HG02678 (cell line): Measurements from ENCODE around the gene ANP32E.
A peak's percentile ranks its signal among the peaks of the same experiment; 100 is the strongest.

Source experiments
- ATAC-seq: cut with Tn5 transposase; IDR thresholded peaks from one replicate; pipeline ENCODE4 v1.9.1; 2021; ENCODE audit warnings: mild to moderate bottlenecking, moderate library complexity; ENCODE audit not compliant: unreplicated experiment

The ANP32E gene

GRCh38 chr1:150235852-150236613 lies at the start of gene ANP32E:
Gene ANP32E (minus strand): TSS chr1:150236112. CDS start chr1:150235786, 326 bp downstream.
- ATAC-seq = peak; percentile 85

GRCh38 chr1:150283260-150283659 lies 47.3 kb upstream of the ANP32E start:
- no peak for ATAC-seq

- ATAC-seq = no peak
These were observed 46.6 kb upstream of the ANP32E start for GRCh38 chr1:150282558-150282958.

GRCh38 chr1:150281758-150282557 lies 46.0 kb upstream of the ANP32E start, which contains the start of gene CIART:
Gene CIART (plus strand): TSS chr1:150282554. CDS start chr1:150283268, 714 bp downstream.
- peak; percentile 80 for ATAC-seq

GRCh38 chr1:150281221-150281757 lies 45.4 kb upstream of the ANP32E start:
- ATAC-seq = no peak

DNA sequence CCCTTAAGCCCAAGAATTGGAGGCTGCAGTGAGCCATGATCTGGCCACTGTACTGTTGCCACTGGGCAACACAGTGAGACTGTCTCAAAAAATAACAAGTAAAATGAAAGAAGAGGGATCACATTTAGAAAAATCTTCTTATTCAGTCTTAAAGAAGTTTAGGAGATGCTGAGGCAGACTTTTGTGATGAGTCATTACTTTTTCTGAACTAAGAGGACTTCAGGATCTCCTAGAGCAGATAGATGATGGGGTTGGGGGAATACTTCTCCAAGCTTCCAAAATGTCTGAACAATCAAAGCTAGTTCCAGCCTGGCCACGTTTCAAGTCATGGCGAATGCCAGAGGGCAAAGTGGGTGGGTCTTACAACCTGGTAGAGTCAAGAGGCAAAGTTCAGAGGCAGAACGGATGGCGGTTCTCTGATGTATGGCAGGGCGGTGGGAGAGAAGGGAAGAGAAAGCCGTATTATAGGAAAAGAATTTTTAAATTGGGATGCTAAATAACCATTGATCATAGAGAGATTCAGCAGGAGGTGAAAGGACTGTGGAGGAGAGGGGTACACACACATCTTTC lies 44.3 kb upstream of the ANP32E start:
- no peak for ATAC-seq

- ATAC-seq = no peak
These were observed 37.4 kb upstream of the ANP32E start for GRCh38 chr1:150273311-150273710.

DNA sequence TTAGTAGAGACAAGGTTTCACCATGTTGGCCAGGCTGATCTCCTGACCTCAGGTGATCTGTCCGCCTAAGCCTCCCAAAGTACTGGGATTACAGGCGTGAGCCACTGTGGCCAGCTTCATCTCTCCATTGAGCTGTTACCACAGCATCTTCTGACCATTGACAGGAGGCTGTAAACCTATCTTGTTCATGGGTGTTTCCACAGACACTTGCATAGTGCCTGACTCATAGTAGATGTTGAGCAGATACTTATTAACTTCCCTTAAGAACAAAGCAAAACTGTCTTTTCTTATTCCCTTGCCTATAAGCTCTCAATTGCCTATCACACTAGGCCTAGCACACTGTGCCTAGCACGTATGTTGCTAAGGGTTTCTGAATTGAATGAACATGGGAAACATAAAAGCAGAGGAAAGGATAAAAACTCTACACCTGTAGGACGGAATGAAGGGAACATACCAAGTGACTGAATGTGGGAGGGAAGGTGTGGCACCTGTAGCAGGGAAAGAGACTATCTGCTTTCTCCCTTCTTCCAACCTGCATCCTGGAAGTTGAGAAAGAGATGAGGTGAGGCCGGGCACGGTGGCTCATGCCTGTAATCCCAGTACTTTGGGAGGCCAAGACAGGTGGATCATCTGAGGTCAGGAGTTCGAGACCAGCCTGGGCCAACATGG lies 35.5 kb upstream of the ANP32E start:
- no peak for ATAC-seq

- ATAC-seq = no peak
These were observed 33.5 kb upstream of the ANP32E start for GRCh38 chr1:150269451-150269850.

GRCh38 chr1:150268705-150269403 lies 32.9 kb upstream of the ANP32E start, which contains the start of gene APH1A:
Gene APH1A (minus strand): TSS chr1:150269016. CDS start chr1:150268810, 206 bp downstream.
- peak; percentile 89 for ATAC-seq

GRCh38 chr1:150268340-150268704 lies 32.4 kb upstream of the ANP32E start:
- peak; percentile 17 for ATAC-seq

- no peak for ATAC-seq
These were observed 32.0 kb upstream of the ANP32E start for GRCh38 chr1:150267896-150268295.

DNA sequence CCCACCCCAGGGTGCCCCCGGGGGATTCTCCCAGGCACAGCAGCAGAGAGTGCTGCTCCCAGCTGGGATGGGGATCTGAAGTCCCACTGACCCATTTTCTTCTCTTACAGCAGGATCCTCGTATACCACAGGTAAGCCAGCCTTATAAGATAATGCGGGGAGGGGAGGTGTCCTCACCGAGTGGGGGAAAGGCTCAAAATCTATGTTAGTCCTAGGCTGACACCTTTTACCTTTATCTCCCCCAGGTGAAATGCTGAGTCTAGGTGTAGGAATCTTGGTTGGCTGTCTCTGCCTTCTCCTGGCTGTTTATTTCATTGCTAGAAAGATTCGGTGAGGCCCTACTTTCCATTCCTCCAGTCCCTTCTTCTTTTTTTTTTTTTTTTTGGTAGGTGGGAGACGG lies 27.6 kb upstream of the ANP32E start:
- ATAC-seq = no peak

DNA sequence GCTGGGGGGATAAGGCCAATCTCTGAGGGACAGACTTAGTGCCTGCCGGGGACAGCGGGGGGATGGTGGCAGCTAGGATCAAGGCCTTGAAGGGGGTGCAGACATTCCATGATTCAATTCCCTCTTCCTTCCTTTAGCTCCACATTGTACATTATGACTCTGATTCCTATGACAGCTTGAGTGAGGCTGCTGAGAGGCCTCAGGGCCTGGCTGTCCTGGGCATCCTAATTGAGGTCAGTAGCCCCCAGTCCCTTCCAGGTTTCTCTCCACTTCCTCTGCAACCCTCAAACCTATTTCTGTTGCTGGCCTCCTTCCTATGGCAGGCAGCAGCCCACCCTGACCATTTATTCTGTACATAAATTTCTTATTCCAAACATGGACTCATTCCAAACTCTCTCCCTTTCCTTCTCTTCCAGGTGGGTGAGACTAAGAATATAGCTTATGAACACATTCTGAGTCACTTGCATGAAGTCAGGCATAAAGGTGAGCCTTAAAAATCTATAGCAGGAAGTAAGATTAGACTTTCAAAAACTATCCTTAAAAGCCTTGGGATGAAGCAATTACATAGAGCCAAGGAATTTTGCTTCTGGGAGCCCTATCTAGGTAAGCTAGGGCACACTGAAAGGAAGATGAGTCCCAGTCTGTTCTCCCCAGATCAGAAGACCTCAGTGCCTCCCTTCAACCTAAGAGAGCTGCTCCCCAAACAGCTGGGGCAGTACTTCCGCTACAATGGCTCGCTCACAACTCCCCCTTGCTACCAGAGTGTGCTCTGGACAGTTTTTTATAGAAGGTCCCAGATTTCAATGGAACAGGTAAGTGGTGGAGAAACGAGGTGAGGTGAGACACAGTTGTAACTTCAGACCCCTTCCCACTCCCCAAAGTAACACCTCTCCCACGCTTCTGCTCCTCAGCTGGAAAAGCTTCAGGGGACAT lies 26.7 kb upstream of the ANP32E start:
- ATAC-seq = no peak

GRCh38 chr1:150261367-150261766 lies 25.5 kb upstream of the ANP32E start:
- ATAC-seq = no peak

GRCh38 chr1:150259758-150260669 lies 24.1 kb upstream of the ANP32E start:
- no peak for ATAC-seq

DNA sequence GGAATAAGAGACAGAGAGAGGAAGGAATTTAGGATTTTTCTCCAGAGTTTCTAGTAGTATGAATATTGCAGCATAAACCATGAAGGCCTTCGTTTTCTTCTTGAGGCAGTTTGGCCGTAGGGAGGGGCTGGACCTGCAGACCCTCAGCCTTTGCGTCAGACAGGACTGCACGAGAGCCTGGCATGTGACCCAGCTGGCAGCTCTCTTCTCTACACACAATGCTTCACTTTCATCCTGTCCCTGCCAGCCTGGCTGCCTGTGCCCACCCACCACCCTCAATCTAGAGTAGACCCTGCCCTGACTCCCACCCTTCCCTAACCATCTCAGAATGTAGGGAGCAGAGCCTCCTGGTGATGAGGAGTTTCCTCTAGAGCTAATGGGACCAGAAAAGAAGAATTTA lies 23.3 kb upstream of the ANP32E start:
- no peak for ATAC-seq
